Measurements from ENCODE around the gene PNKD. TPM values are rescaled to one million over a fixed set of nuclear protein-coding genes. Genes with fewer than 3 reads are reported as not detected.

The PNKD gene
- 10 to 100 TPM; 26.1 to 50.4 (median 46.7) TPM for total RNA-seq

GRCh38 chr2:218269900-218270720 lies at the start of gene PNKD, which contains the start of gene AAMP:
Gene PNKD, plus strand, starts transcription at chr2:218270519. Its CDS starts 17 bp downstream, at chr2:218270536.
Gene AAMP, minus strand, starts transcription at chr2:218270137. Its CDS starts 51 bp downstream, at chr2:218270086.
- TF ChIP-seq CTCF (IDR thresholded peaks at IDR 0.05; ENCODE audit: low read depth): no peak

- no peak for TF ChIP-seq CTCF (IDR thresholded peaks at IDR 0.05; ENCODE audit: low read depth)
Measured at GRCh38 chr2:218221000-218221399, 49.3 kb upstream of the PNKD start.

GRCh38 chr2:218223046-218223445 lies 47.3 kb upstream of the PNKD start:
- TF ChIP-seq CTCF (IDR thresholded peaks at IDR 0.05; ENCODE audit: low read depth): no peak

- no peak for TF ChIP-seq CTCF (IDR thresholded peaks at IDR 0.05; ENCODE audit: low read depth)
Measured at GRCh38 chr2:218224186-218224585, 46.1 kb upstream of the PNKD start.

GRCh38 chr2:218226903-218227302 lies 43.4 kb upstream of the PNKD start:
- no peak for TF ChIP-seq CTCF (IDR thresholded peaks at IDR 0.05; ENCODE audit: low read depth)

GRCh38 chr2:218228366-218229090 lies 41.8 kb upstream of the PNKD start:
- TF ChIP-seq CTCF (IDR thresholded peaks at IDR 0.05; ENCODE audit: low read depth): no peak

- no peak for TF ChIP-seq CTCF (IDR thresholded peaks at IDR 0.05; ENCODE audit: low read depth)
Measured at GRCh38 chr2:218229239-218229638, 41.1 kb upstream of the PNKD start.

Data from subcutaneous adipose tissue (tissue), 4 donors.